ENCODE measurements around the gene ACVR2A. TPM values are rescaled to one million over a fixed set of nuclear protein-coding genes. Genes with fewer than 3 reads are reported as not detected.
A peak's percentile ranks its signal among the peaks of the same experiment; 100 is the strongest.

ACVR2A gene
- total RNA-seq, 1 donor from 2014 or later = 10.0 TPM

- Histone ChIP-seq H3K36me3 (ENCODE audit: control insufficient read depth, insufficient read depth, low read length) (peaks cover 3% of the 10 kb centered on the region), H3K27me3 (ENCODE audit: control insufficient read depth, insufficient read depth, low read length) (no peaks in the 10 kb centered on the region), H3K4me3 (ENCODE audit: low read depth, low read length) (no peak overlapping the region)
- TF ChIP-seq CTCF (IDR thresholded peaks at IDR 0.05; ENCODE audit: insufficient read depth, low read length, severe bottlenecking) = no peak
- no peak for FAIRE-seq
- no peak for DNase-seq (ENCODE audit: low read depth)
These were observed 89.1 kb downstream of the ACVR2A start for GRCh38 chr2:147933931-147934330.

- Histone ChIP-seq H3K36me3 (ENCODE audit: control insufficient read depth, insufficient read depth, low read length) (peaks cover 3% of the 10 kb centered on the region), H3K4me3 (ENCODE audit: low read depth, low read length) (no peak overlapping the region), H3K27me3 (ENCODE audit: control insufficient read depth, insufficient read depth, low read length) (no peaks in the 10 kb centered on the region)
- DNase-seq (ENCODE audit: low read depth) (no peak), FAIRE-seq (no peak)
- TF ChIP-seq CTCF (IDR thresholded peaks at IDR 0.05; ENCODE audit: insufficient read depth, low read length, severe bottlenecking) = no peak
These were observed 90.2 kb downstream of the ACVR2A start for GRCh38 chr2:147934881-147935620.

GRCh38 chr2:147937744-147938349 is 93.0 kb downstream of the ACVR2A start:
- DNase-seq (ENCODE audit: low read depth) = peak; percentile 31
- Histone ChIP-seq H3K36me3 (ENCODE audit: control insufficient read depth, insufficient read depth, low read length) (peaks cover 3% of the 10 kb centered on the region), H3K27me3 (ENCODE audit: control insufficient read depth, insufficient read depth, low read length) (no peaks in the 10 kb centered on the region), H3K4me3 (ENCODE audit: low read depth, low read length) (no peak overlapping the region)
- FAIRE-seq = no peak
- peak; percentile 61 for TF ChIP-seq CTCF (IDR thresholded peaks at IDR 0.05; ENCODE audit: insufficient read depth, low read length, severe bottlenecking)

DNA sequence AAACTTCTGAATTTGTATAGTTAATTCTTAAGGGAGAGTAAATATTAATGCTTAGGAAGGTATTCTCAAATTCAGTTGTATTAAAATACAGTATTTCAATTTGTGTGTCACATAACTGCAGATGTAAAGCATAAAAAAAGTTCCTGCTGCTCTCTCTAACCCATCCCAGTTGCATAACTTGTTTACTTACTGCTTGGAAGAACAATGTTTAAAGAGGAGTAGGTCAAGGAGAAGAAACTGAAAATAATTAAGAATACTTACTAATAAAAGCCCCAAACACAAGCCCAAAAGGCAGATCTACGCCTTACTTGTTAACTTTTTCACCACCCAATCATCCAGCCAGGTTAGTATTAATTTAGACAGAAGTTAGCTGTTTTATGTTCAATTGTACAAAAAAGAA is 94.5 kb downstream of the ACVR2A start:
- Histone ChIP-seq H3K4me3 (ENCODE audit: low read depth, low read length) (no peak overlapping the region), H3K36me3 (ENCODE audit: control insufficient read depth, insufficient read depth, low read length) (peaks cover 3% of the 10 kb centered on the region), H3K27me3 (ENCODE audit: control insufficient read depth, insufficient read depth, low read length) (no peaks in the 10 kb centered on the region)
- DNase-seq (ENCODE audit: low read depth) = no peak
- FAIRE-seq = no peak
- TF ChIP-seq CTCF (IDR thresholded peaks at IDR 0.05; ENCODE audit: insufficient read depth, low read length, severe bottlenecking) = no peak

DNA sequence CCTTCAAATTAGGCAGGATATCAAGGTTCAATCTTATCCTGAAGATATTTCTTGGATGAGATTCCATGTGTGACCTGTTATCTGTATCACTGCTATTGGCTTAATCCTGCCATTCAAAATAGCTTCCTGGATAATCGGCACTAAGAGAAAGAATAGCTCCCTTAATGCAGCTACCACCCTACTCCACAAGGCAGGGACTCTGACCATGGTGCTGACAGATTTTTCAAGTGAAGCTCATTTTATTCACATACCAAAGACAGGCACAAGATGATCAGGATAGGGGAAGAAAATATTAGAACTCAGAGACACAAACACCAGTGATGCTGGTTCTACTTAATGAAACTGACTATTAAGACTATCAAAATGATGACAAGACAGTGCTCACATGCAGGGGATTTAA is 100.8 kb downstream of the ACVR2A start:
- no peaks in the 10 kb centered on the region for H3K36me3 ChIP-seq (ENCODE audit: control insufficient read depth, insufficient read depth, low read length)
- H3K4me3 ChIP-seq (ENCODE audit: low read depth, low read length) = no peak overlapping the region
- DNase-seq (ENCODE audit: low read depth) = peak; percentile 5
- TF ChIP-seq CTCF (IDR thresholded peaks at IDR 0.05; ENCODE audit: insufficient read depth, low read length, severe bottlenecking) = no peak
- FAIRE-seq = no peak
- H3K27me3 ChIP-seq (ENCODE audit: control insufficient read depth, insufficient read depth, low read length) = no peaks in the 10 kb centered on the region

Measured in bronchial epithelial cell (primary cell).